Psoas muscle (tissue), 8 donors: ENCODE results near the gene CLDN7. TPM values are rescaled to one million over a fixed set of nuclear protein-coding genes. Genes with fewer than 3 reads are reported as not detected.

ENCODE experiments used
- ATAC-seq, 4 donors: fragments of 200-7000 bp; cut with Tn5 transposase; one replicate each; pipeline ENCODE4 v1.9.1; 2020; ENCODE audit warnings: moderate library complexity in 3 of 4, mild to moderate bottlenecking in 2 of 4
- DNase-seq, 2 donors: peaks; one replicate each; pipeline ENCODE4 v3.0.0-alpha.2; 2020
- H3K27ac ChIP-seq: fragments of 200-600 bp; one replicate; pipeline ENCODE4 v1.8.0; 2022
- H3K27me3 ChIP-seq, 3 donors: fragments of 200-600 bp in 1 of 3; one replicate each; pipeline versions ENCODE4 v1.6.1 to v1.8.0; 2013 to 2022; ENCODE audit warnings: low read length in 2 of 3, mild to moderate bottlenecking in 2 of 3, moderate library complexity in 1 of 3; ENCODE audit not compliant: insufficient read depth in 3 of 3
- H3K36me3 ChIP-seq, 2 donors: fragments of 200-600 bp in 1 of 2; one replicate each; pipeline versions ENCODE4 v1.6.1 to v1.8.0; 2013 to 2022; ENCODE audit warnings: low read depth in 1 of 2, mild to moderate bottlenecking in 1 of 2, moderate library complexity in 1 of 2; ENCODE audit not compliant: insufficient read depth in 1 of 2
- H3K4me1 ChIP-seq: fragments of 200-600 bp; one replicate; pipeline ENCODE4 v1.8.0; 2022
- H3K4me3 ChIP-seq: fragments of 200-600 bp; one replicate; pipeline ENCODE4 v1.8.0; 2022; ENCODE audit warnings: mild to moderate bottlenecking
- H3K9me3 ChIP-seq: fragments of 200-600 bp; one replicate; pipeline ENCODE4 v1.8.0; 2022
- WGBS, 3 donors: extraction: QIAGEN DNeasy Blood & Tissue Kit; methylation state at CpG; one replicate each; pipeline versions ENCODE4 v1.1.6 to v1.1.7; 2013; 5-methylcytosine and 5-hydroxymethylcytosine counted together
- intact Hi-C, 2 donors: fragments of 100-400 bp; cut with DNase I; formaldehyde crosslinking; loops; one replicate each; pipeline versions ENCODE4 v1.11.0 to v1.14.2; 2022
- long read RNA-seq, 2 donors: library from polyadenylated mRNA; unstranded; transcript quantifications; one replicate each; pipeline ENCODE4 v2.0.0, GENCODE V29; 2021
- polyA plus RNA-seq, 3 donors: library from polyadenylated mRNA; stranded (reverse); fragments of 200-250 nt; gene quantifications; one replicate each; pipeline ENCODE4 v1.2.3, GENCODE V29; 2013
- total RNA-seq, 4 donors: library from RNA; stranded (reverse); fragmentation: NEBNext Ultra II Directional in 2 of 4; extraction: Animal tissue kit (Norgen Biotek cat#: 25700) in 2 of 4; gene quantifications; one replicate each; pipeline versions ENCODE4 v1.2.1 to v1.2.4, GENCODE V29; 2021 to 2023
- TF ChIP-seq, protein P1 (sequence below): fragments of 200-600 bp; IDR thresholded peaks from one replicate; pipeline ENCODE4 v1.8.0; 2022; ENCODE audit warnings: antibody characterized with exemption
- donor health status: healthy with polysubstance abuse.
- donor health status: DM: no; HTN: no; CAD: no; lungs with moderate emphysema.
- donor health status: Bipolar disorder and iron deficiency.
- donor health status: healthy.
- donor health status: DM: yes; HTN: yes; CAD: no.
- donor health status: DM: no; HTN: no; CAD: no.
- donor health status: DM: no; HTN: no; CAD: no.
- donor health status: DM: yes; HTN: yes; CAD: no.

The CLDN7 gene
- total RNA-seq (1 to 10 TPM in 2 of 4 donors, under 1 TPM in 1, not detected in 1; 0.57 to 1.0 (median 1.0) TPM), polyA plus RNA-seq (1 to 10 TPM in 1 of 3 donors, under 1 TPM in 2; 0.48 to 1.1 (median 0.83) TPM)
- long read RNA-seq, donor 1, partial matches to known transcripts: 0 of 1 reads
- long read RNA-seq, donor 1, other reads (novel, unspliced or antisense): 0 of 1 reads
- long read RNA-seq, donor 2: 0 reads

DNA sequence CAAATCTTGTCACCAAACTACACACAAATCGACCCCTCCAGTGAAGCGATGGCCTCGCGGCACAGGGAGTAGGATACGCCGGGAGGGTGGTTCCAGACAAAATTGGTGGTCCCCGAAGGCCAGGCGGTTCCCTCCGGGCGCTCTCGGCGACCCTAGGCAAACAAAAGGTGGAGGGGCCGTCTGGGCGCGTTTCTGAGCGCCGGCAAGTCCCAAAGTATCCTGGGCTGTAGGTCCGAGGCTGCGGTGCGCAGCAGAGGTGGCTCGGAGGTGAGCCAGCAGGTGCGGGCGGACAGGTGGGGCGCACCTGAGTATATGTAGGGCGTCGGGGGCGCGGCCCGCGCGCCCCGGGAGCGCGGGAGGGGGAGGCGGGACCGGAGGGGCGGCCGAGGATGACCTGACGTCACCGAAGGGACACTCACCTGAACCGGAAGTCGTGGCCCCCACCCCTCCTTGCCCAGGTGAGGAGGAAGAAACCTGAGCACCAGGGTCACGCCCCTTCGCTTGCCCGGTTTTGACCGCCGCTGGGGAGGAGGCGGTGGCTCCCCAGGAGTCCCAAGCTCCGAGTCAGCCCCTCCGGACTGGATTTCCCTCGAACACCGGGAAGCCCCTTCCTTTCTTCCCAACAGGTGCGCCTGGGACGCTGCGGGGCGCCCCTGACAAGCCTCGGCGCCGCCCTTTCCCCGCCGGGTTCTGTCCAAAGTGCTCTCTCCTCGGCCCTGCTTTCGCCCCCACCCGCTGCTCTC is at the start of gene CLDN7:
Gene CLDN7 (minus strand): TSS at position 287 of the 743 bp plus-strand sequence. CDS start 435 bp downstream, outside the sequence.
- Histone ChIP-seq H3K4me1 (peaks cover 9% of the 10 kb centered on the region), H3K27me3 (peaks cover 0 to 50% (median 21%) of the 10 kb centered on the region in 3 donors), H3K27ac (no peak within 1 kb of the TSS), H3K36me3 (peaks cover 0 to 25% of the 10 kb centered on the region in 2 donors), H3K4me3 (peak within 1 kb of the TSS; percentile 66), H3K9me3 (no peaks in the 10 kb centered on the region)
- ATAC-seq (no peak), DNase-seq (no peak)
- intact Hi-C loops: loop anchor here in 1 of 2 donors (10.0 kb wide), 1 partner anchor 82 kb away; no protein-coding TSS in a partner anchor
- TF ChIP-seq, protein P1, sequence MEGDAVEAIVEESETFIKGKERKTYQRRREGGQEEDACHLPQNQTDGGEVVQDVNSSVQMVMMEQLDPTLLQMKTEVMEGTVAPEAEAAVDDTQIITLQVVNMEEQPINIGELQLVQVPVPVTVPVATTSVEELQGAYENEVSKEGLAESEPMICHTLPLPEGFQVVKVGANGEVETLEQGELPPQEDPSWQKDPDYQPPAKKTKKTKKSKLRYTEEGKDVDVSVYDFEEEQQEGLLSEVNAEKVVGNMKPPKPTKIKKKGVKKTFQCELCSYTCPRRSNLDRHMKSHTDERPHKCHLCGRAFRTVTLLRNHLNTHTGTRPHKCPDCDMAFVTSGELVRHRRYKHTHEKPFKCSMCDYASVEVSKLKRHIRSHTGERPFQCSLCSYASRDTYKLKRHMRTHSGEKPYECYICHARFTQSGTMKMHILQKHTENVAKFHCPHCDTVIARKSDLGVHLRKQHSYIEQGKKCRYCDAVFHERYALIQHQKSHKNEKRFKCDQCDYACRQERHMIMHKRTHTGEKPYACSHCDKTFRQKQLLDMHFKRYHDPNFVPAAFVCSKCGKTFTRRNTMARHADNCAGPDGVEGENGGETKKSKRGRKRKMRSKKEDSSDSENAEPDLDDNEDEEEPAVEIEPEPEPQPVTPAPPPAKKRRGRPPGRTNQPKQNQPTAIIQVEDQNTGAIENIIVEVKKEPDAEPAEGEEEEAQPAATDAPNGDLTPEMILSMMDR: no peak
- WGBS, 3 donors: 5 to 8% (median 7%) methylated on average over 48 to 64 of the region's 64 CpGs

DNA sequence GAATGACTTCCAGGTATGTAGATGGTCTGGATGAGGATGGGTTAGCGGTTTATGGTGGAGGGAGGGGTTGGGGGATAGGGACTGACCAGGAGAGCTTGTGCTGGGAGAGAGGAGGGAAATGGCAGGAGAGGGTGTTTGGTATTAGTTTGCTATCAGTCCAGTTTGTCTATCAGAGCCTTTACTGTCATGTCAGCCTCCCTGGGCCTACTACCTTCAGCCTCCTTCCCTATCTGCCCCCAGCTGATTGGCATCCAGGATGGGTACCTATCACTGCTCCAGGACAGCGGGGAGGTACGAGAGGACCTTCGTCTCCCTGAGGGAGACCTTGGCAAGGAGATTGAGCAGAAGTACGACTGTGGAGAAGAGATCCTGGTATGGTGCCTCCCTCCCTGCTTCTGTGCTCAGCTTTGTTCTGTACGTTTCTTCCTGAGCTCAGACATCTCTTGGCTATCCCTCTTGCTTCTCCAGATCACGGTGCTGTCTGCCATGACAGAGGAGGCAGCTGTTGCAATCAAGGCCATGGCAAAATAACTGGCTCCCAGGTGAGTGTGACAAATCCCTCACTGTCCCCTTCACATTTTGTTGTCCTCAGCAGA is 48.9 kb upstream of the CLDN7 start:
- Histone ChIP-seq H3K4me1 (peaks cover 60% of the 10 kb centered on the region), H3K36me3 (peaks cover 8 to 56% of the 10 kb centered on the region in 2 donors), H3K27ac (peak overlapping the region; percentile 98), H3K27me3 (no peaks in the 10 kb centered on the region), H3K9me3 (no peaks in the 10 kb centered on the region), H3K4me3 (peak overlapping the region; percentile 94)
- no peak for ATAC-seq
- DNase-seq: no peak
- WGBS, 3 donors: 63 to 71% (median 65%) methylated on average over 7 of the region's 7 CpGs
- intact Hi-C loops: no loop called here
- TF ChIP-seq, protein P1: no peak

DNA sequence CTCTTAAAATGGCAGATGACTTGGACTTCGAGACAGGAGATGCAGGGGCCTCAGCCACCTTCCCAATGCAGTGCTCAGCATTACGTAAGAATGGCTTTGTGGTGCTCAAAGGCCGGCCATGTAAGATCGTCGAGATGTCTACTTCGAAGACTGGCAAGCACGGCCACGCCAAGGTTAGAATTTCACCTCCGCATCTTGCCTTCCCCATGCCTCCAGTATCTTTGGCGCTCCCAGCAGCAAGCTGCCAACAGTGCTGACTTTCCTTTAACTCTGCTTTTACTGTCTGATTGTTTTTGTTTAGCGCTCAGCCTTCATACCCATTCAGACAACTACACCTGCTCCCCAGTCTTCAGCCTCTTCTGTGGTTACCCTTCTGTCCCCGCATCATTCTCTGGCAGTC is 47.4 kb upstream of the CLDN7 start:
- Histone ChIP-seq H3K9me3 (no peaks in the 10 kb centered on the region), H3K4me1 (peaks cover 53% of the 10 kb centered on the region), H3K4me3 (peak overlapping the region; percentile 94), H3K27ac (peak overlapping the region; percentile 98), H3K36me3 (peaks cover 8 to 50% of the 10 kb centered on the region in 2 donors), H3K27me3 (no peaks in the 10 kb centered on the region)
- TF ChIP-seq, protein P1: no peak
- DNase-seq (no peak), ATAC-seq (no peak)
- WGBS, 3 donors: 64 to 80% (median 67%) methylated on average over 12 of the region's 12 CpGs
- intact Hi-C loops: loop anchor here in 1 of 2 donors (5.0 kb wide), 1 partner anchor 42 kb away; no protein-coding TSS in a partner anchor

- intact Hi-C loops: loop anchor here in 1 of 2 donors (5.0 kb wide), 1 partner anchor 42 kb away; no protein-coding TSS in a partner anchor
Observed at GRCh38 chr17:7308625-7309433, 46.6 kb upstream of the CLDN7 start.

More at GRCh38 chr17:7308625-7309433, 46.6 kb upstream of the CLDN7 start:
- WGBS, 3 donors: 0 to 1% (median 1%) methylated on average over 14 of the region's 14 CpGs
- no peaks in the 10 kb centered on the region for H3K27me3 ChIP-seq
- peaks cover 45% of the 10 kb centered on the region for H3K4me1 ChIP-seq
- TF ChIP-seq, protein P1: no peak
- peak overlapping the region; percentile 98 for H3K27ac ChIP-seq
- peak; percentile 31 to 67 (median 55) for ATAC-seq
- no peaks in the 10 kb centered on the region for H3K9me3 ChIP-seq
- DNase-seq: peak; percentile 74 to 84
- peak overlapping the region; percentile 94 for H3K4me3 ChIP-seq
- peaks cover 8 to 45% of the 10 kb centered on the region in 2 donors for H3K36me3 ChIP-seq
